K562 (cell line): ENCODE measurements around the gene FRMPD4. TPM values are rescaled to one million over a fixed set of nuclear protein-coding genes. Genes with fewer than 3 reads are reported as not detected.

Experiments
- ATAC-seq: fragments of 200-7000 bp; cut with Tn5 transposase; 3 replicates; pipeline ENCODE4 v1.9.1; 2020; ENCODE audit warnings: moderate library complexity
- BruUV-seq: library from RNA; stranded (reverse); fragments of 400-500 nt; replicated peaks from 2 replicates; lab custom pipeline; 2021; lab: Mats Ljungman, UMichigan
- CTCF ChIA-PET: fragments of 300-600 bp; formaldehyde crosslinking; extraction: SDS; loops from one replicate; lab custom pipeline; 2021; ENCODE audit warnings: low intra/inter-chr PET ratio; lab: Yijun Ruan, JAX
- POLR2A ChIA-PET: fragments of 300-600, 350-650 bp; sonication (Branson Sonifier 250); formaldehyde crosslinking; extraction: SDS; loops from one replicate; lab custom pipeline; 2021; ENCODE audit warnings: antibody characterized with exemption, inconsistent platforms; lab: Yijun Ruan, JAX
- DNase-seq, 4 experiments: peaks; one replicate each; pipeline versions ENCODE4 v3.0.0 to v3.0.0-alpha.2; 2011 to 2018; ENCODE audit warnings: low spot score in 3 of 4, mixed read lengths in 3 of 4; ENCODE audit errors: extremely low read depth in 1 of 4
- FAIRE-seq: peaks from 2 replicates; lab custom pipeline; 2011; peaks lifted over from hg19 to GRCh38; lab: Jason Lieb, UNC
- H2AFZ ChIP-seq: 2 replicates; pipeline ENCODE4 v1.6.0; 2011; ENCODE audit warnings: low read depth, low read length, control low read depth, inconsistent platforms
- H3K27ac ChIP-seq: fragments of 200-600 bp; 3 replicates; pipeline ENCODE4 v1.8.0; 2011; ENCODE audit warnings: low read depth, mild to moderate bottlenecking, control low read depth, inconsistent platforms, low read length, moderate library complexity, mixed read lengths; ENCODE audit errors: extremely low read depth
- H3K27me3 ChIP-seq, 2 experiments: fragments of 300-600 bp in 1 of 2; 2 replicates in 1 of 2; 3 replicates in 1 of 2; pipeline versions ENCODE4 v1.6.0 to v1.8.0; 2011; ENCODE audit warnings: inconsistent platforms in 2 of 2, low read length in 2 of 2, mild to moderate bottlenecking in 1 of 2, mixed read lengths in 1 of 2, moderate library complexity in 1 of 2; ENCODE audit not compliant: control insufficient read depth in 2 of 2, insufficient read depth in 2 of 2
- H3K36me3 ChIP-seq: fragments of 300-600 bp; 3 replicates; pipeline ENCODE4 v1.8.0; 2011; ENCODE audit warnings: mild to moderate bottlenecking, low read length, inconsistent platforms; ENCODE audit not compliant: control insufficient read depth, insufficient read depth
- H3K4me1 ChIP-seq, 2 experiments: fragments of 200-600 bp in 1 of 2; replicated peaks in 1 of 2; 2 replicates in 1 of 2; 3 replicates in 1 of 2; pipeline versions ENCODE4 v1.5.1 to v1.8.0; 2011; ENCODE audit warnings: inconsistent platforms in 2 of 2, low read length in 2 of 2, mild to moderate bottlenecking in 1 of 2, mixed read lengths in 1 of 2, moderate library complexity in 1 of 2; ENCODE audit not compliant: control insufficient read depth in 2 of 2, insufficient read depth in 2 of 2
- H3K4me2 ChIP-seq: 2 replicates; pipeline ENCODE4 v1.6.1; 2011; ENCODE audit warnings: low read length, control low read depth, inconsistent platforms, mixed read lengths; ENCODE audit not compliant: insufficient read depth
- H3K4me3 ChIP-seq: fragments of 200-600 bp; sonication (generic), shearing (Covaris generic); 2 replicates; pipeline ENCODE4 v1.5.1; 2016; ENCODE audit warnings: control low read depth, inconsistent platforms
- H3K79me2 ChIP-seq: fragments of 200-600 bp; 3 replicates; pipeline ENCODE4 v1.8.0; 2011; ENCODE audit warnings: low read length, inconsistent platforms; ENCODE audit not compliant: control insufficient read depth, insufficient read depth
- H3K9ac ChIP-seq, 2 experiments: 2 replicates each; pipeline versions ENCODE4 v1.6.0 to v1.6.1; 2011; ENCODE audit warnings: low read depth in 2 of 2, low read length in 2 of 2, control low read depth in 1 of 2, inconsistent platforms in 1 of 2, mild to moderate bottlenecking in 1 of 2, mixed read lengths in 1 of 2; ENCODE audit not compliant: insufficient read depth in 1 of 2
- H3K9me1 ChIP-seq: one replicate; pipeline ENCODE4 v1.6.0; 2011; ENCODE audit warnings: inconsistent platforms, mild to moderate bottlenecking, low read length, moderate library complexity; ENCODE audit not compliant: control insufficient read depth, insufficient read depth
- H3K9me3 ChIP-seq: replicated peaks from 2 replicates; pipeline ENCODE4 v1.5.1; 2011; ENCODE audit warnings: low read depth, low read length, inconsistent platforms; ENCODE audit not compliant: control insufficient read depth, insufficient read depth
- H4K20me1 ChIP-seq: replicated peaks from 2 replicates; pipeline ENCODE4 v1.6.1; 2011; ENCODE audit warnings: low read length, inconsistent platforms, mixed read lengths; ENCODE audit not compliant: control insufficient read depth, insufficient read depth
- FOXJ3 ChIP-seq: sonication (generic); formaldehyde crosslinking; IDR thresholded peaks from 2 replicates; pipeline ENCODE4 v1.4.0; 2020; ENCODE audit warnings: mild to moderate bottlenecking, missing genetic modification reagents
- HEY1 ChIP-seq: fragments of 250-450 bp; sonication (Bioruptor Pico); IDR thresholded peaks from 2 replicates; pipeline ENCODE4 v1.5.0; 2020; ENCODE audit warnings: mild to moderate bottlenecking, moderate library complexity, borderline replicate concordance
- MCM7 ChIP-seq, 2 experiments: fragments of 450-650 bp; IDR thresholded peaks; 2 replicates each; pipeline ENCODE4 v1.6.1; 2016 to 2018
- NCOA1 ChIP-seq: fragments of 450-650 bp; IDR thresholded peaks from 2 replicates; pipeline ENCODE4 v1.6.1; 2016; ENCODE audit warnings: low read depth
- NCOA4 ChIP-seq: fragments of 450-650 bp; IDR thresholded peaks from 2 replicates; pipeline ENCODE4 v1.6.1; 2018; ENCODE audit warnings: mild to moderate bottlenecking; ENCODE audit not compliant: partially characterized antibody
- RB1 ChIP-seq: fragments of 450-650 bp; IDR thresholded peaks from 2 replicates; pipeline ENCODE4 v1.6.1; 2017; ENCODE audit warnings: low read depth, mild to moderate bottlenecking
- SOX6 ChIP-seq: fragments of 450-650 bp; IDR thresholded peaks from 2 replicates; pipeline ENCODE4 v1.6.1; 2014; ENCODE audit warnings: mild to moderate bottlenecking
- UBTF ChIP-seq, 2 experiments: IDR thresholded peaks; 2 replicates each; pipeline ENCODE4 v1.6.1; 2012; ENCODE audit warnings: improper control_type of control experiment in 2 of 2, low read depth in 2 of 2, low read length in 2 of 2, borderline replicate concordance in 1 of 2
- WGBS: fragments of 100-300 bp; shearing (Covaris generic); methylation state at CpG from one replicate; pipeline ENCODE4 v1.1.6; 2016; ENCODE audit warnings: low coverage, mixed read lengths; ENCODE audit not compliant: insufficient coverage; ENCODE audit errors: missing lambda C conversion rate; 5-methylcytosine and 5-hydroxymethylcytosine counted together
- in situ Hi-C: fragments of 300-500 bp; cut with MboI; formaldehyde crosslinking; loops from 4 replicates; pipeline ENCODE4 v1.15.0; 2018; ENCODE audit warnings: inconsistent platforms, mixed read lengths
- intact Hi-C: fragments of 100-400 bp; cut with micrococcal nuclease; formaldehyde crosslinking; loops from 2 replicates; pipeline ENCODE4 v1.14.2; 2022
- polyA plus RNA-seq, 8 experiments: library from polyadenylated mRNA; depleted of rRNA in 4 of 8; stranded (reverse) in 5 of 8; unstranded in 3 of 8; fragments of >200 nt; fragmentation: Nextera tagmentation in 2 of 8; fragmentation: Illumina TruSeq in 1 of 8; extraction: Ambion mirVana in 2 of 8; extraction: Trizol in 1 of 8; gene quantifications; 2 replicates each; pipeline versions ENCODE4 v1.2.1 to v1.2.3, GENCODE V29; 2011 to 2014; ENCODE audit warnings: inconsistent platforms in 1 of 8, missing spikeins in 1 of 8
- total RNA-seq, 7 experiments: library from RNA; depleted of rRNA in 6 of 7; stranded (reverse); fragments of >200 nt in 6 of 7; fragmentation: Illumina TruSeq in 2 of 7; extraction: Trizol in 2 of 7; gene quantifications; 2 replicates each; pipeline versions ENCODE4 v1.2.1 to v1.2.3, GENCODE V29; 2011 to 2021; ENCODE audit warnings: low replicate concordance in 1 of 7
- TF ChIP-seq, protein P1 (sequence below): sonication (generic); formaldehyde crosslinking; IDR thresholded peaks from 2 replicates; pipeline ENCODE4 v1.8.0; 2023; ENCODE audit warnings: missing genetic modification reagents, mild to moderate bottlenecking, borderline replicate concordance

The FRMPD4 gene
- total and polyA plus RNA-seq, 9 of the 15 experiments (the other 6 are each of a cell fraction or from before 2014, with no cell fraction given): not detected

- FAIRE-seq: no peak
- CTCF ChIA-PET: no interaction called here
- POLR2A ChIA-PET: no interaction called here
- no TSS peak for BruUV-seq
- Histone ChIP-seq H3K36me3 (no peaks in the 10 kb centered on the region), H3K27ac (no peak overlapping the region), H3K4me2 (no peak overlapping the region), H3K9me3 (no peaks in the 10 kb centered on the region), H4K20me1 (no peaks in the 10 kb centered on the region), H3K9ac (no peak overlapping the region), H3K79me2 (no peaks in the 10 kb centered on the region)
- intact Hi-C loops: no loop called here
- TF ChIP-seq RB1 (no peak), NCOA1 (no peak), SOX6 (no peak), MCM7 (IDR thresholded peaks at IDR 0.05) (no peak), UBTF (IDR thresholded peaks at IDR 0.05; ENCODE audit: borderline replicate concordance in 1 of 2, low read depth in 2 of 2, low read length in 2 of 2) (no peak), HEY1 (CRISPR knock-in tag) (no peak), NCOA4 (no peak), FOXJ3 (CRISPR knock-in tag) (no peak)
- TF ChIP-seq, protein P1, sequence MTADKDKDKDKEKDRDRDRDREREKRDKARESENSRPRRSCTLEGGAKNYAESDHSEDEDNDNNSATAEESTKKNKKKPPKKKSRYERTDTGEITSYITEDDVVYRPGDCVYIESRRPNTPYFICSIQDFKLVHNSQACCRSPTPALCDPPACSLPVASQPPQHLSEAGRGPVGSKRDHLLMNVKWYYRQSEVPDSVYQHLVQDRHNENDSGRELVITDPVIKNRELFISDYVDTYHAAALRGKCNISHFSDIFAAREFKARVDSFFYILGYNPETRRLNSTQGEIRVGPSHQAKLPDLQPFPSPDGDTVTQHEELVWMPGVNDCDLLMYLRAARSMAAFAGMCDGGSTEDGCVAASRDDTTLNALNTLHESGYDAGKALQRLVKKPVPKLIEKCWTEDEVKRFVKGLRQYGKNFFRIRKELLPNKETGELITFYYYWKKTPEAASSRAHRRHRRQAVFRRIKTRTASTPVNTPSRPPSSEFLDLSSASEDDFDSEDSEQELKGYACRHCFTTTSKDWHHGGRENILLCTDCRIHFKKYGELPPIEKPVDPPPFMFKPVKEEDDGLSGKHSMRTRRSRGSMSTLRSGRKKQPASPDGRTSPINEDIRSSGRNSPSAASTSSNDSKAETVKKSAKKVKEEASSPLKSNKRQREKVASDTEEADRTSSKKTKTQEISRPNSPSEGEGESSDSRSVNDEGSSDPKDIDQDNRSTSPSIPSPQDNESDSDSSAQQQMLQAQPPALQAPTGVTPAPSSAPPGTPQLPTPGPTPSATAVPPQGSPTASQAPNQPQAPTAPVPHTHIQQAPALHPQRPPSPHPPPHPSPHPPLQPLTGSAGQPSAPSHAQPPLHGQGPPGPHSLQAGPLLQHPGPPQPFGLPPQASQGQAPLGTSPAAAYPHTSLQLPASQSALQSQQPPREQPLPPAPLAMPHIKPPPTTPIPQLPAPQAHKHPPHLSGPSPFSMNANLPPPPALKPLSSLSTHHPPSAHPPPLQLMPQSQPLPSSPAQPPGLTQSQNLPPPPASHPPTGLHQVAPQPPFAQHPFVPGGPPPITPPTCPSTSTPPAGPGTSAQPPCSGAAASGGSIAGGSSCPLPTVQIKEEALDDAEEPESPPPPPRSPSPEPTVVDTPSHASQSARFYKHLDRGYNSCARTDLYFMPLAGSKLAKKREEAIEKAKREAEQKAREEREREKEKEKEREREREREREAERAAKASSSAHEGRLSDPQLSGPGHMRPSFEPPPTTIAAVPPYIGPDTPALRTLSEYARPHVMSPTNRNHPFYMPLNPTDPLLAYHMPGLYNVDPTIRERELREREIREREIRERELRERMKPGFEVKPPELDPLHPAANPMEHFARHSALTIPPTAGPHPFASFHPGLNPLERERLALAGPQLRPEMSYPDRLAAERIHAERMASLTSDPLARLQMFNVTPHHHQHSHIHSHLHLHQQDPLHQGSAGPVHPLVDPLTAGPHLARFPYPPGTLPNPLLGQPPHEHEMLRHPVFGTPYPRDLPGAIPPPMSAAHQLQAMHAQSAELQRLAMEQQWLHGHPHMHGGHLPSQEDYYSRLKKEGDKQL: no peak
- TF ChIP-seq, all 486 proteins: peak for 0
- WGBS: 4% methylated on average over 5 of the region's 5 CpGs
- DNase-seq (no peak), ATAC-seq (no peak)
- Histone ChIP-seq H2AFZ (no peak overlapping the region), H3K4me3 (no peak overlapping the region), H3K9me1 (no peaks in the 10 kb centered on the region), H3K27me3 (no peaks in the 10 kb centered on the region), H3K4me1 (no peaks in the 10 kb centered on the region)
- in situ Hi-C loops: no loop called here
Observed at GRCh38 chrX:12319003-12319519, 180.8 kb downstream of the FRMPD4 start.
